DND-41 (cell line): Measurements from ENCODE around the gene KIF25.

Experiments used
- CTCF ChIP-seq: IDR thresholded peaks from 2 replicates; pipeline ENCODE4 v1.5.1; 2012; ENCODE audit warnings: borderline replicate concordance, low read length, moderate library complexity, mild to moderate bottlenecking; ENCODE audit not compliant: poor library complexity, severe bottlenecking; ENCODE audit errors: extremely low read depth
- EZH2 ChIP-seq: IDR thresholded peaks from 3 replicates; pipeline ENCODE4 v1.6.1; 2012; ENCODE audit warnings: borderline replicate concordance, low read depth, mild to moderate bottlenecking, moderate library complexity, low read length, inconsistent platforms; ENCODE audit not compliant: severe bottlenecking

GRCh38 chr6:168037242-168037641 lies 39.8 kb downstream of the KIF25 start:
- no peak for TF ChIP-seq CTCF
- TF ChIP-seq EZH2 = no peak
